Testis (tissue), 3 donors: ENCODE measurements around the gene LTN1. TPM values are rescaled to one million over a fixed set of nuclear protein-coding genes. Genes with fewer than 3 reads are reported as not detected.

Source experiments
- DNase-seq: peaks from one replicate; pipeline ENCODE4 v3.0.0-alpha.2; 2019
- H3K27ac ChIP-seq, 2 donors: fragments of 200-600 bp; sonication (generic); one replicate each; pipeline ENCODE4 v1.5.1; 2019
- H3K27me3 ChIP-seq: fragments of 200-600 bp; sonication (generic); one replicate; pipeline ENCODE4 v1.5.1; 2019
- H3K36me3 ChIP-seq: fragments of 200-600 bp; sonication (generic); one replicate; pipeline ENCODE4 v1.5.1; 2017; ENCODE audit warnings: low read depth; ENCODE audit errors: missing control alignments
- H3K4me1 ChIP-seq: fragments of 200-600 bp; sonication (generic); one replicate; pipeline ENCODE4 v1.5.1; 2019
- H3K4me3 ChIP-seq, 2 donors: fragments of 200-600 bp; sonication (generic); one replicate each; pipeline ENCODE4 v1.5.1; 2017 to 2019
- H3K9me3 ChIP-seq: fragments of 200-600 bp; sonication (generic); one replicate; pipeline ENCODE4 v1.5.1; 2017
- POLR2A ChIP-seq: fragments of 450-650 bp; IDR thresholded peaks from one replicate; pipeline ENCODE4 v1.6.1; 2017; ENCODE audit warnings: antibody characterized with exemption, mild to moderate bottlenecking, moderate library complexity
- WGBS, 2 donors: methylation state at CpG; one replicate each; pipeline ENCODE4 v1.1.5; 2018; 5-methylcytosine and 5-hydroxymethylcytosine counted together
- intact Hi-C: fragments of 100-400 bp; cut with DNase I; formaldehyde crosslinking; loops from one replicate; pipeline ENCODE4 v1.15.1; 2023; ENCODE audit warnings: low total_unique reads
- polyA plus RNA-seq: library from polyadenylated mRNA; stranded (reverse); fragments of 350-450 nt; fragmentation: Illumina TruSeq; extraction: RNeasy Lipid Tissue Mini Kit (QIAGEN cat#74804); gene quantifications from one replicate; pipeline ENCODE4 v1.2.3, GENCODE V29; 2014; ENCODE audit warnings: low read depth, low replicate concordance; ENCODE audit not compliant: insufficient read depth
- total RNA-seq, 2 donors: library from RNA; depleted of rRNA; stranded (reverse); fragments of >200 nt; gene quantifications; one replicate each; pipeline ENCODE4 v1.2.3, GENCODE V29; 2016
- TF ChIP-seq, protein P1 (sequence below), 3 experiments: fragments of 450-650 bp in 2 of 3; fragments of 200-600 bp in 1 of 3; sonication (generic) in 1 of 3; IDR thresholded peaks; one replicate each; pipeline ENCODE4 v1.5.1; 2016 to 2019; ENCODE audit warnings: antibody characterized with exemption in 3 of 3, mild to moderate bottlenecking in 2 of 3, moderate library complexity in 1 of 3

LTN1 gene
- total and polyA plus RNA-seq, 3 donors from 2014 or later, result 22.1 to 47.2 (median 34.1) TPM

DNA sequence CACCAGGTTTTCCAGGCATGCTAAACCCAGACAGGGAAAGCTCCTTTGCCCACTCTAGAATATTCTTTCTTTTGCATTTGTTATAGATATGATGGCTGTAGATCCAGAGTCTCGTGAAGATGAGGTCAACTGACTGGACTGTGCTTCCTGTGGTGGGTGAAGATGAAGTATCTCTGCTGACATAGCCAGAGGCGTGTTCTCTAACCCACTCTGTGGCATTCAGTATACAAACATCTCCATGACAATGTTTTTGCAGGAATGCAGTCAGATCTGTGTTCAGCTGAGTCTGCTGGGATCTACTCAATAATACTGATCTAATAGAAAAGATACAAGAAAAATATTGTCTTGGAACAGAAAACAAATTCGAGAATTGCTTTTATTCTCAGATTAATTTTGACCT lies 15.1 kb upstream of the LTN1 start:
- Histone ChIP-seq H3K9me3 (no peaks in the 10 kb centered on the region), H3K27me3 (no peaks in the 10 kb centered on the region), H3K27ac (no peak overlapping the region), H3K4me1 (no peaks in the 10 kb centered on the region), H3K36me3 (no peaks in the 10 kb centered on the region), H3K4me3 (no peak overlapping the region)
- 87% methylated on average over 3 of the region's 3 CpGs for WGBS, 2 donors
- intact Hi-C loops, result no loop called here
- TF ChIP-seq, protein P1, sequence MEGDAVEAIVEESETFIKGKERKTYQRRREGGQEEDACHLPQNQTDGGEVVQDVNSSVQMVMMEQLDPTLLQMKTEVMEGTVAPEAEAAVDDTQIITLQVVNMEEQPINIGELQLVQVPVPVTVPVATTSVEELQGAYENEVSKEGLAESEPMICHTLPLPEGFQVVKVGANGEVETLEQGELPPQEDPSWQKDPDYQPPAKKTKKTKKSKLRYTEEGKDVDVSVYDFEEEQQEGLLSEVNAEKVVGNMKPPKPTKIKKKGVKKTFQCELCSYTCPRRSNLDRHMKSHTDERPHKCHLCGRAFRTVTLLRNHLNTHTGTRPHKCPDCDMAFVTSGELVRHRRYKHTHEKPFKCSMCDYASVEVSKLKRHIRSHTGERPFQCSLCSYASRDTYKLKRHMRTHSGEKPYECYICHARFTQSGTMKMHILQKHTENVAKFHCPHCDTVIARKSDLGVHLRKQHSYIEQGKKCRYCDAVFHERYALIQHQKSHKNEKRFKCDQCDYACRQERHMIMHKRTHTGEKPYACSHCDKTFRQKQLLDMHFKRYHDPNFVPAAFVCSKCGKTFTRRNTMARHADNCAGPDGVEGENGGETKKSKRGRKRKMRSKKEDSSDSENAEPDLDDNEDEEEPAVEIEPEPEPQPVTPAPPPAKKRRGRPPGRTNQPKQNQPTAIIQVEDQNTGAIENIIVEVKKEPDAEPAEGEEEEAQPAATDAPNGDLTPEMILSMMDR (IDR thresholded peaks at IDR 0.05), result no peak
- TF ChIP-seq POLR2A, result no peak
- DNase-seq, result no peak

DNA sequence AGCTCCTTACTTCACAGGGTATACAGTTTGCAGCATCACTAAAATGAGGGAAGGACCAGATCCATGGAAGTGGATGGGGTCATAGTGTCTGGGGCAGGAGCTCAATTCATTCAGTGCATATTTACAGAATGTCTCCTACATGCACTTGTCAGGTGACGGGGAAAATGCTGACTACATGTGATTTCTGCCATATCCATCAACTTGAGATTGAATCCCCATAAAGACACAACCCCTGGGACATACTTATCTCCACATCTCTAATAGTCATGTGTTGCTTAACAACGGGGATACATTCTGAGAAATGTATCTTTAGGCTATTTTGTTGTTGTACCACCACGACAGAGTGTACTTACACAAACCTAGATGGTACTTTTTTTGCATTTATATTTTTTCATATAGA lies 14.5 kb upstream of the LTN1 start:
- H3K27me3 ChIP-seq, result no peaks in the 10 kb centered on the region
- no peaks in the 10 kb centered on the region for H3K9me3 ChIP-seq
- 88 to 90% methylated on average over 3 of the region's 3 CpGs for WGBS, 2 donors
- DNase-seq, result no peak
- H3K27ac ChIP-seq, result no peak overlapping the region
- no peaks in the 10 kb centered on the region for H3K4me1 ChIP-seq
- H3K36me3 ChIP-seq, result no peaks in the 10 kb centered on the region
- TF ChIP-seq, protein P1 (IDR thresholded peaks at IDR 0.05), result no peak
- no peak for TF ChIP-seq POLR2A
- intact Hi-C loops, result no loop called here
- no peak overlapping the region for H3K4me3 ChIP-seq

DNA sequence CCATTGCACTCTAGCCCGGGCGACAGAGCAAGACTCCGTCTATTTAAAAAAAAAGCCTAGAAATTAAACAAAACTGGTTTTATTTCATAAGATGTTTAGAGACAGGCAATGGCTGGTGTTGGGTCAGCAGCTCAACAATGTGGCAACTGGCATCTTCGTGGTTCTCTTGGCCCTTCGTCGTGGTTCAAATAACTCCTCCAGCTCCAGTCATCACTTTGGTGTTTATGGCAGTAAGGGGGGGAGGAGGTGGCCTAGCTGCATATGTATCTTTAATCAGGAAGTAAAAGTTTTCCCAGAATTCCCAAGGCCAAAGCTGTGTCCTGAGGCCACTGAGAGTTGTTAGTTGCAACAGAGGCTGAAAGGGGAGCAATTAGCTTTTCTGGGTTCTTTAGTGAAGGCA lies 13.0 kb upstream of the LTN1 start:
- no peak for DNase-seq
- intact Hi-C loops, result no loop called here
- TF ChIP-seq, protein P1 (IDR thresholded peaks at IDR 0.05), result no peak
- no peak for TF ChIP-seq POLR2A
- H3K9me3 ChIP-seq, result no peaks in the 10 kb centered on the region
- H3K4me1 ChIP-seq, result no peaks in the 10 kb centered on the region
- no peak overlapping the region for H3K4me3 ChIP-seq
- WGBS, 2 donors, result 85 to 92% methylated on average over 6 of the region's 6 CpGs
- H3K27ac ChIP-seq, result no peak overlapping the region
- no peaks in the 10 kb centered on the region for H3K27me3 ChIP-seq
- H3K36me3 ChIP-seq, result no peaks in the 10 kb centered on the region

DNA sequence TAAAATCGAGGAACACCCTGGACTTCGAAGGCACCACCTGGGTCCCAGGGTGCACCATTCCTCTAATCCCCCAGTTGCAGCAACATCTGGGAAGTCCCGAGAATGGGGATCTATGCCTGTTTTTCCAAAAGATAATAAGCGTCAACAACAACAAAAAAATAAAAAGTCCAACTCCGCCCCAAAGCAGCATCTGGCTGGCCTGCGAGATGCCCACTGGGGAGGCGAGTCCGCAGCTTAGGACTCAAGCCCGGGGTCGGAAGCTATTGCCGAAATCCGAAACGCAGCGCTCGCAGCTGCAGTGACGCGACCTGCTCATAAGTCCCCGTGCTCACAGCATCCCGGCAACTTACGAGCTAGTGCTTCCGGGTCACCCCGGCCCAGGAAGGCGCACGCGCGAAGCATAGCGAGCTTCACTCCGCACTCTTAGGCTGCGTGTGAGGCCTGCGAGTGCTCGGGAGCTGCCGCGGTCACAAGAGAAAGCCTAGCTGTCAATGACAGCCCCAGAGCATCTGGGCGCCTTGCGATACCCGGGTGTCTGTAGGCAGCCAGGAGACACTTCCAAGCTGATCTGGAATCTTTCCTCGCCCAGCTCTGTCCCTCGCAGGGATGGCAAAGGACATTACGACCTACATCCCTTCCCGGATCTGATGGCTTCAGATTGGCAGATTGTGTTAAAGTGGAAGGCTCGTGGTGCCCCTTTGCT lies 9.9 kb upstream of the LTN1 start:
- Histone ChIP-seq H3K4me3 (peak overlapping the region; percentile 68 to 75), H3K36me3 (no peaks in the 10 kb centered on the region), H3K4me1 (no peaks in the 10 kb centered on the region), H3K27me3 (no peaks in the 10 kb centered on the region), H3K9me3 (no peaks in the 10 kb centered on the region), H3K27ac (peak overlapping the region; percentile 90 to 95)
- 1 to 2% methylated on average over 10 to 41 of the region's 41 CpGs for WGBS, 2 donors
- intact Hi-C loops, result no loop called here
- peak; percentile 66 for TF ChIP-seq POLR2A
- TF ChIP-seq, protein P1 (IDR thresholded peaks at IDR 0.05), result no peak
- DNase-seq, result peak; percentile 96

DNA sequence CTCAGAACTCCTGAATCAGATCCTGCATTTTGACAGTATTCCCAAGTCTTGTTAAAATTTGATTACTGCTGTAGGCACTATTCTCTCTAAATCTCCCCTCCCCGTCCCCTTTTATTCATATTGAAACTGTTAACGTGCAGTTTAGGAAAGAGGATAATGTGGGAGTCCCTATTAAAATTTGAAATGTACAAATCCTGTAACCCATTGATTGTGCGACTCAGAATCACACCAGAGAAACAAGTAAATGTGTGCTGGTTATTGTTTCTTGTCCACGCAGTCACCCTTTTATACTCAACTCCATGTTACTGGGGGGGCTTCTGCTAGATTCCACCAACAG lies 584 bp upstream of the LTN1 start:
- Histone ChIP-seq H3K4me1 (peaks cover 7% of the 10 kb centered on the region), H3K36me3 (no peaks in the 10 kb centered on the region), H3K27me3 (no peaks in the 10 kb centered on the region), H3K4me3 (peak overlapping the region; percentile 84 to 86), H3K27ac (peak overlapping the region; percentile 77 to 88), H3K9me3 (no peaks in the 10 kb centered on the region)
- DNase-seq, result no peak
- TF ChIP-seq, protein P1 (IDR thresholded peaks at IDR 0.05), result no peak
- TF ChIP-seq POLR2A, result no peak
- WGBS, 2 donors, result 29 to 41% methylated on average over 4 of the region's 4 CpGs
- intact Hi-C loops, result no loop called here
